ENCODE data around the gene MDK.

The MDK gene

GRCh38 chr11:46381048-46381818 is at the start of gene MDK:
TSS of gene MDK (plus strand) at chr11:46381669. CDS start at chr11:46382058, 389 bp downstream.
- no peak for DNase-seq (ENCODE audit: low spot score)

- DNase-seq (ENCODE audit: low spot score), result no peak
Measured at GRCh38 chr11:46332093-46332567, 49.3 kb upstream of the MDK start.

- DNase-seq (ENCODE audit: low spot score), result no peak
Measured at GRCh38 chr11:46332568-46333393, 48.7 kb upstream of the MDK start.

GRCh38 chr11:46333394-46333947 is 48.0 kb upstream of the MDK start:
- no peak for DNase-seq (ENCODE audit: low spot score)

- DNase-seq (ENCODE audit: low spot score), result no peak
Measured at GRCh38 chr11:46334211-46334610, 47.3 kb upstream of the MDK start.

- DNase-seq (ENCODE audit: low spot score), result no peak
Measured at GRCh38 chr11:46335271-46335670, 46.2 kb upstream of the MDK start.

- DNase-seq (ENCODE audit: low spot score), result no peak
Measured at GRCh38 chr11:46335890-46336562, 45.4 kb upstream of the MDK start.

- no peak for DNase-seq (ENCODE audit: low spot score)
Measured at GRCh38 chr11:46336563-46337180, 44.8 kb upstream of the MDK start.

GRCh38 chr11:46337626-46338345 is 43.7 kb upstream of the MDK start:
- no peak for DNase-seq (ENCODE audit: low spot score)

- no peak for DNase-seq (ENCODE audit: low spot score)
Measured at GRCh38 chr11:46338636-46338987, 42.9 kb upstream of the MDK start.

- DNase-seq (ENCODE audit: low spot score), result no peak
Measured at GRCh38 chr11:46338988-46339666, 42.3 kb upstream of the MDK start.

- DNase-seq (ENCODE audit: low spot score), result no peak
Measured at GRCh38 chr11:46339816-46340215, 41.7 kb upstream of the MDK start.

GRCh38 chr11:46341454-46341853 is 40.0 kb upstream of the MDK start:
- no peak for DNase-seq (ENCODE audit: low spot score)

GRCh38 chr11:46342239-46342638 is 39.2 kb upstream of the MDK start:
- DNase-seq (ENCODE audit: low spot score), result no peak

- no peak for DNase-seq (ENCODE audit: low spot score)
Measured at GRCh38 chr11:46343520-46343919, 37.9 kb upstream of the MDK start.

- no peak for DNase-seq (ENCODE audit: low spot score)
Measured at GRCh38 chr11:46345131-46345597, 36.3 kb upstream of the MDK start.

- DNase-seq (ENCODE audit: low spot score), result no peak
Measured at GRCh38 chr11:46345881-46346484, 35.5 kb upstream of the MDK start.

GRCh38 chr11:46346886-46347636 is 34.4 kb upstream of the MDK start, which contains the start of gene DGKZ:
TSS of gene DGKZ (plus strand) at chr11:46347463. CDS start at chr11:46347660, 197 bp downstream.
- peak; percentile 90 for DNase-seq (ENCODE audit: low spot score)

- DNase-seq (ENCODE audit: low spot score), result peak; percentile 22
Measured at GRCh38 chr11:46347637-46348311, 33.7 kb upstream of the MDK start.
